ENCODE measurements around the gene IL1RAPL2.
"Not testable (repeated sequence)": the region's sequence is repeated elsewhere in the genome, so short reads cannot be mapped to it uniquely, and the experiment has no call there.

Gene IL1RAPL2

DNA sequence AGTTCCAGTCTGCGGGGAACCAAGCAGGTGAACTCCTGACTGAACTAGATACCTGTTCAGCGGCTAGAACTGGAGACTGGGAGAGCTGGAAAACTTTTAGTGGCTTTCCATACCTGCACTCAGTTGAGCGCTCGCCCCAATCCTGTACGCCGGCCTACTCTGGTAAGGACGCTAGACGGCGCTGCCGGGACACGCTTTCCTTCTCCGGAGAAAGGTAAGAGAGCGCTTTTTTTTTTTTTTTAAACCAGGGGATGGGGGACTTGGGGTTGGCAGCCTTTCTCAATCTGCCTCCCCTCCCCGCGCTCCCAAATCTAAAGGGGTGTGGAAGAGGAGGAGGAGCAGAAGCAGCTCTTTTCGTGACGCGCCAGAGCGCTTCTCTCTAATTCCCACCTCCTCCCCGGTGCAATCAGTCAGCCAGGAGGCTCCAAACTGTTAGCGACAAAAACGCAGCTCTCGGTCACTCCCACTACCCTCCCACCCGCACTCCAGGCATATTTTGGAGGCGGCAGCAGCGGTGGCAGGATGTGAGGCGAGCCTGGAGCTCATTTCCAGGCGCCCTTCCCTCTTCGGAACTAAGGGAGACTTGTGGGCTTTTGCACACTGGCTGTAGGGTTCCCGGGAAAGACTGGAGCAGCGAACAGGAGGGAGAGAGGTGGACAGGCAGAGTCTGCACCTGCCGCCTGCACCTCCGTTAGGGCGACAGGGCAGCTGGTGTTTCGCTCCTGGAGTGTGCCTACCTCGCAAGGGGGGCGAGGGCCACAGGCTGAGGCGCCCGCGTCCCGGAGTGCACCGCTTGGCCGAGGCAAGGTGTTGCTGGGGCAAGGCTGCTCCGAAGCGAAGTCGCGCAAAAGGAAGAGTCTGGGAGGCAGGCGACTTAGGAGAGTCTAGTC is at the start of gene IL1RAPL2:
Gene IL1RAPL2, plus strand, starts transcription at position 409 of the 890 bp plus-strand sequence.
- peak; percentile 31 to 39 for DNase-seq

DNA sequence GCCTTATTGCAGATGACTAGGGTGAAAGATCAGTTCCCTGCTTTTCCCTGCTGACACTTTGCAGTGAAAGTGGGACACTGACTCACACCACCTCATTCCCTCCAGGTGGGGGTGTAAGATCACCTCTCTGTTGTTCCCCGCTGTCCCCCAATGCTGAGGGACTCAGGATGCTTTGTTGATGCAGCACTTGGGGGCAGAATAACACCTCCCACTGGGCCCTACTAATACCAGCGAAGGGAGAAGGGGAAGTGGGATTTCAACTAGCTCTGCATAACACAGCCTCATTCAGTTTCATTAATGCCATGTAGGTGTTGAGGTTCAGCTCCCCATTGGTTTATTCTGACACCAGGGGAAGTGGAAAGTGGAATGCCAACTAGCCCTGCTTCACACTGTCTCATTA is 43.6 kb upstream of the IL1RAPL2 start:
- DNase-seq, result no peak

GRCh38 chrX:104523858-104524257 is 42.1 kb upstream of the IL1RAPL2 start:
- DNase-seq, result no peak

GRCh38 chrX:104539081-104539480 is 26.9 kb upstream of the IL1RAPL2 start:
- no peak for DNase-seq

DNA sequence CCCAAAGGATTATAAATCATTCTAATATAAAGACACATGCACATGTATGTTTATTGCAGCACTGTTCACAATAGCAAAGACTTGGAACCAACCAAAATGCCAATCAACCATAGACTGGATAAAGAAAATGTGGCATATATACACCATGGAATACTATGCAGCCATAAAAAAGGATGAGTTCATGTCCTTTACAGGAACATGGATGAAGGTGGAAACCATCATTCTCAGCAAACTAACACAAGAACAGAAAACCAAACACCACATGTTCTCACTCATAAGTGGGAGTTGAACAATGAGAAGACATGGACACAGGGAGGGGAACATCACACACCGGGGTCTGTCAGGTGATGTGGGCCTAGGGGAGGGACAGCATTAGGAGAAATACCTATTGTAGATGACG is 23.6 kb upstream of the IL1RAPL2 start:
- not testable (repeated sequence) for DNase-seq

DNA sequence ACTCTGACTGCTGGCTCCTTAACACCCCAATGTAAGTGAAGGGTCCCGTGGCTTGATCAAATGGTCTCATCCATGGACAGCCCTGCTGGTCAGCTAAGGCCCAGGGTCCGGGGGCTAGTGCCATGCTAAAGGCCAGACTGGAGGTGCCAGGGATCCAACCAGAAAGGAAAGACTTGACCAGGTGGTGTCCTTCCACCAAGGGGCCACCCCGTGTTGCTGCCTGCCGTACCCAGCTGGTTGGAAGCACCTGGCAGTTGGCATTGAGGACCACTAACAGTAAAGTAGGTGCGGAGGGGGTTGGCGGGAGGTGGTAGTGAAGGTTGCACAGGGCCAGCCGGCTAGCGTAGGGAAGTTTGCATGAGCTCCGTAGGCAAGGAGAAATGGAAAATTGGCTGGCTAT is 1.7 kb upstream of the IL1RAPL2 start:
- DNase-seq, result no peak

- DNase-seq, result no peak
Measured at GRCh38 chrX:104564921-104565703, 887 bp upstream of the IL1RAPL2 start.

- DNase-seq, result no peak
Measured at GRCh38 chrX:104566681-104567501, 892 bp downstream of the IL1RAPL2 start.

DNA sequence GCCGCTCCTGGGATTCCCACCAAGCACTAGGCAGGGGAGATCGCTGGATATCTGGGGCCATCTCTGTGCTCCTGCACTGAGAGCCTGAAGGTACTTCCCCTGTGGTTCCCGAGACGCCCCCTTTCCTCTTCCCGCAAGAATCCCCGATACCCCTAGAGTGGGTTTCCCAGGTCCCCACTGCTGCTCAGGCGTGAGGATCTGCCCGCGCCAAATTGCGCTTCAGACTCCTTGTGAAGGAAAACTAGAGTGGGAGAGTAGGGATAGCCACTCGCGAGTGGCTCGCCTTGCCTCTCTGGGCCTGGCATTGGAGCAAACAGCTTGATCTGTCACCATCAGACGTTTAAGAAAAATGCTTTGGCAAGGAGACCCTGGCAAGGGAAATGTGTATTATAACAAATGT is 1.5 kb downstream of the IL1RAPL2 start:
- DNase-seq, result no peak

- no peak for DNase-seq
Measured at GRCh38 chrX:104568304-104568915, 2.4 kb downstream of the IL1RAPL2 start.

DNA sequence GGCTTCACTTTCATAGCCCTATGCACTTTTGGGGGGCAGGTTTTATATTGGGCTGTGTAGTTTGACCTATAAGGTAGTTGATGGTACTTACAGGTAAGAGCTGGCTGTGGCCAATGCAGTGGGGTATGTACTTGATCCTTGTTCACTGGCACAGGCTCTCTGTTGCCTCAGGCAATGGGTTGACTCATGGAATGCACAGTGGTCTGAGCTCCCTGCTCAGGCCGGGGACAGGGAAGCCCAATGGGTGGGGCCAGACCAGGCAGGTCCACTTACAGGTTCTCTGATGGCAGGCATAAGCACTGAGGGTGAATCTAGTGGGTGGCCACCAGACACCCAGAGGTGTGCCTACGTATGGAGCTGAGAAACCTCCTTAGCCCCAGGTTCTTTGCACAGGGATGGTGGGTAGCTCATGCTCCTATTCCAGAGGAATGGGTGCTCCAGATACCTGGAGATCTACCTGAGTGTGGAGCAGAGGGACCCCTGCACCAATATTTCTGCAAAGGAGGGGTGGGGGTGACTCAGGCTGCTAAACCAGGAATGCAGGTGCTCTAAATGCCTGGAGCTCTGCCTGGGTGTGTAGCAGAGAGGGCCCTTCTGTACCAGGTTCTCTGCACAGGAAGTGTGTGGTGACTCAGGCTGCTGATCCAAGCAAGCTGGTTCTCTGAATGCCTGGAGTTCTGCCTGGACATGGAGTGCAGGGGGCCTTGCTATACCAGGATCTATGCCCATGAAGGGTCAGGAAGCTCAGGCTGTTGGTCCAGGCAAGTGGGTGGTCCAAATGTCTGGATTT is 52.3 kb downstream of the IL1RAPL2 start:
- DNase-seq, result no peak

GRCh38 chrX:104621781-104622180 is 55.8 kb downstream of the IL1RAPL2 start:
- no peak for DNase-seq

DNA sequence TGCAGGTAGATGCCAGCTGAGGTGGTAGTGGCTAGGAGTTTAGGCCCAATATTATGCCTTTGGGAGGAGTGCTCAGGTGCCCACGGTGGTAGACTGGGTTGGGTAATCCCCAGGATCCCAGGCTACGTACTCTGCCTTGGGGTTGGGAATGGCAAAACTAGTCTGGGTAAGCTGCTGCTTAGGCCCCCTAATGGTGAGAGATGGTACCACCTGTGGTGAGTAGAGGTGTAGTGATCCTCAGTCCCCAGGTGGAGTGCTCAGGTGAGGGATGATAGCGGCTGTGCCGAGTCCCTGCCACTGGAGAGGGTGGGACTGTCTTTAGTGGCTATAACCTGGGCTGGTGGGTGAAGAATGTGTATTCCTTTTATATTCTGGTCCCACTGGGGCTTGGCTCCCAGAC is 75.2 kb downstream of the IL1RAPL2 start:
- no peak for DNase-seq

DNA sequence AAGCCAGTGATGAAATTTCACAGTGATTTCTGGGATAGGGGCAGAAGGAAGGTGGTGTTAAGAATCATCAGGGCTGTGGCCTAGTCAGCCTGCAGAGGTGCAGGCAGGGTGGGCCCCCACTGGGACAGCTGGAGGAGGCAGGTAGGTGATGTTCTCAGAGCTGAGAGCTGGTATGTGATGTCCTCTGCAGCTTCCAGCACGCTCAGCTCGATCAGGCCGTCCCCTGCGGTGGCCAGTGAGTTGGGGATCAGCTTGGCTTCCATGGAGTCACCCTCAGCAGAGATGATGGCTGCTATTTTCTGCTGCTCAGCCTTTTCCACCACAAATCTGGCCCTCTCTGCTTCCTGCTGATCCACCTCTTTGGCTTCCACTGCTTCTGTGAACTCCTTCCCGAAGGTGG is 81.1 kb downstream of the IL1RAPL2 start:
- DNase-seq, result no peak

GRCh38 chrX:104659005-104659744 is 93.2 kb downstream of the IL1RAPL2 start:
- DNase-seq, result no peak

DNA sequence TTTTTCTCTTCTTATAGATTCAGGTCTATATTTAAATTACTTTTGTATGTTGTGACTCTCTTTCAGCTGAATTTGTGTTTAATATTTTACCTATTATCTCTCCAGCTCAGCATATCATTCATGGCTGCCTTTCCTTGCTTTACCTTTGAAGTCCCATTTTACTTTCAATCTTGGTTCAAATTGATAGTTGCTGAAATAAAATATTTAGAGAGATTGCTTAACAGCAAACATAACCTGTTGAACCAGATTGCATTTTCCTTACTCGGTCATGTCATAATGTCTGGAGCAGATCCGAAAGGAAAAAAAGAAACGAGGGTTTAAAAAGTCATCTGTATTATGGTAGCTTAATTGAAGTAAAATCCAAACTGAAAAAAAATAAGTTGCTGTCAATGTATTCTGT is 94.1 kb downstream of the IL1RAPL2 start:
- DNase-seq, result no peak

DNA sequence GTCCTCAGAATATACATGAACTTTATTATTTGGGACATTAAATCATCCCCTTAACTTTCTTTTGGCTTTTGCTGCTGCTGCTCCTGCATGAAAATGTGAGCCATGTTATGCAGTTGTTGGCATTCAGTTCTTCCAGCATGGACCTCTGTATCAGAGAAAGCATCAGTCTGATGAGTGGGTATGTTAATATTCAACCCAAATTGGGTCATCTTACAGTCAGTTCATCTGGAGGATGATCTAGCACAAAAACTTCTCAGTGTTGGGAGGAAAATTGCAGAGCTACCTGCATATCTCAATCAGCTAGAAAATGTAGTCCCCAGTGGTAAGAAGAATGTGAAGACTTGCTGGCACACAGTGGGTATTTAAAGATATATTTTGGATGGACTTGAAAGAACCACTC is 96.7 kb downstream of the IL1RAPL2 start:
- DNase-seq, result no peak

GRCh38 chrX:104665691-104666090 is 99.7 kb downstream of the IL1RAPL2 start:
- DNase-seq, result no peak

GRCh38 chrX:104668550-104668949 is 102.6 kb downstream of the IL1RAPL2 start:
- no peak for DNase-seq

DNA sequence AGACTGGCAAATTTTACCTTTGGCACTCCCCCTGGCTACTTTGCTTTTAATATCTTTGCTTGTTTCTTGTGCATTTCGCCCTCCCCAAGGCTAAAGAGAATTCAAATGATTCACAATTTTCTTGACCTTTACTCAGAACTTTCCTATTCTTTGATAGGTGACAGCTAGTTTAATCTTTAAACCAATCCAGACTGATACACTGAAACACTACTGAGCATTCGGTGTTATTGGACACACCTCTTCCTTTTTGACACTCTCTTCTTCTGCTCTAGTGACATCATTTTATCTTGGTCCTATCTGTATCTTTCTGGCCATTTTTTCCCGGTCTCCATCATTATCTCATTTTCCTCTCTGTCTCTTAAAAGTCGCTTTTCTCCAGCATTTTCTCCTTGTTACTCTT is 103.1 kb downstream of the IL1RAPL2 start:
- no peak for DNase-seq

- no peak for DNase-seq
Measured at GRCh38 chrX:104670051-104670450, 104.1 kb downstream of the IL1RAPL2 start.

Measured in activated T-cell treated with anti-CD3 and anti-CD28 coated beads, Interleukin-2, amount 50 U/mL, for 48 hours (primary cell).